HCT116 (cell line): ENCODE data around the gene ZSCAN1. TPM values are rescaled to one million over a fixed set of nuclear protein-coding genes. Genes with fewer than 3 reads are reported as not detected.

ENCODE experiments used
- ATAC-seq: fragments of 200-7000 bp; cut with Tn5 transposase; 2 replicates; pipeline ENCODE4 v1.9.1; 2020; ENCODE audit warnings: mild to moderate bottlenecking, moderate library complexity
- BruUV-seq: library from RNA; stranded (reverse); fragments of 400-500 nt; replicated peaks from 2 replicates; lab custom pipeline; 2021; lab: Mats Ljungman, UMichigan
- CTCF ChIA-PET: fragments of 300-600 bp; sonication (Branson Sonifier 250); formaldehyde crosslinking; loops from one replicate; lab custom pipeline; 2021; ENCODE audit warnings: antibody characterized with exemption; lab: Charles Lee
- POLR2A ChIA-PET: fragments of 300-600, 350-600 bp; sonication (Branson Sonifier 250); formaldehyde crosslinking; loops from one replicate; lab custom pipeline; 2021; ENCODE audit warnings: antibody characterized with exemption; lab: Charles Lee
- RAD21 ChIA-PET, 2 experiments: fragments of 300-600 bp; sonication (Branson Sonifier 250); formaldehyde crosslinking; loops; one replicate each; lab custom pipeline; 2023; ENCODE audit warnings: low total read pairs in 2 of 2; ENCODE audit not compliant: uncharacterized antibody in 2 of 2, unreplicated experiment in 2 of 2, low non-redundant PET in 1 of 2; lab: Charles Lee
- DNase-seq: peaks from one replicate; pipeline ENCODE4 v3.0.0-alpha.2; 2010; ENCODE audit warnings: low read depth, low spot score
- H2AFZ ChIP-seq: fragments of 200-600 bp; shearing (Covaris generic), sonication (generic); 2 replicates; pipeline ENCODE4 v1.6.1; 2017; ENCODE audit warnings: low read depth, mixed run types, mixed read lengths, antibody characterized with exemption, low read length; ENCODE audit not compliant: poor library complexity, severe bottlenecking
- H3K27ac ChIP-seq: 2 replicates; pipeline ENCODE4 v1.5.1; 2012; ENCODE audit warnings: low read depth, low read length
- H3K27me3 ChIP-seq: fragments of 200-600 bp; sonication (generic); 2 replicates; pipeline ENCODE4 v1.6.1; 2016; ENCODE audit warnings: mixed run types, low read length, mixed read lengths; ENCODE audit not compliant: insufficient read depth
- H3K36me3 ChIP-seq, 2 experiments: fragments of 200-500 bp in 1 of 2; fragments of 200-600 bp in 1 of 2; sonication (Bioruptor generic) in 1 of 2; sonication (generic) in 1 of 2; 2 replicates each; pipeline versions ENCODE4 v1.5.1 to v1.6.1; 2014 to 2016; ENCODE audit warnings: low read length in 2 of 2, inconsistent platforms in 1 of 2, mixed read lengths in 1 of 2, mixed run types in 1 of 2; ENCODE audit not compliant: insufficient read depth in 2 of 2, control insufficient read depth in 1 of 2
- H3K4me1 ChIP-seq, 2 experiments: fragments of 200-600 bp in 1 of 2; sonication (generic) in 1 of 2; 2 replicates each; pipeline versions ENCODE4 v1.5.1 to v1.6.1; 2012 to 2017; ENCODE audit warnings: low read length in 2 of 2, inconsistent platforms in 1 of 2, mild to moderate bottlenecking in 1 of 2, mixed read lengths in 1 of 2, mixed run types in 1 of 2, moderate library complexity in 1 of 2; ENCODE audit not compliant: insufficient read depth in 2 of 2, control insufficient read depth in 1 of 2
- H3K4me2 ChIP-seq: fragments of 200-600 bp; sonication (generic); 2 replicates; pipeline ENCODE4 v1.6.1; 2017; ENCODE audit warnings: mixed run types, low read length, mixed read lengths
- H3K4me3 ChIP-seq, 2 experiments: fragments of 200-600 bp in 1 of 2; sonication (generic) in 1 of 2; replicated peaks in 1 of 2; 2 replicates each; pipeline ENCODE4 v1.5.1; 2011 to 2016; ENCODE audit warnings: low read length in 2 of 2, control low read depth in 1 of 2, low read depth in 1 of 2, mild to moderate bottlenecking in 1 of 2, mixed read lengths in 1 of 2, mixed run types in 1 of 2
- H3K79me2 ChIP-seq: fragments of 200-600 bp; sonication (generic); 2 replicates; pipeline ENCODE4 v1.6.1; 2017; ENCODE audit warnings: mild to moderate bottlenecking, mixed run types, low read length, moderate library complexity, mixed read lengths; ENCODE audit not compliant: insufficient read depth
- H3K9ac ChIP-seq: fragments of 200-600 bp; sonication (generic); 2 replicates; pipeline ENCODE4 v1.6.1; 2016; ENCODE audit warnings: low read length, mixed read lengths
- H3K9me2 ChIP-seq: fragments of 200-600 bp; sonication (generic), shearing (Covaris generic); 2 replicates; pipeline ENCODE4 v1.6.1; 2017; ENCODE audit warnings: mixed run types, mild to moderate bottlenecking, moderate library complexity; ENCODE audit not compliant: insufficient read depth
- H3K9me3 ChIP-seq, 2 experiments: fragments of 200-500 bp in 1 of 2; fragments of 200-600 bp in 1 of 2; sonication (Bioruptor generic) in 1 of 2; sonication (generic) in 1 of 2; 2 replicates each; pipeline ENCODE4 v1.6.1; 2014 to 2017; ENCODE audit warnings: low read length in 2 of 2, mixed read lengths in 2 of 2, inconsistent platforms in 1 of 2, low read depth in 1 of 2, mild to moderate bottlenecking in 1 of 2, mixed run types in 1 of 2, moderate library complexity in 1 of 2; ENCODE audit not compliant: control insufficient read depth in 1 of 2, insufficient read depth in 1 of 2
- H4K20me1 ChIP-seq: fragments of 200-600 bp; sonication (generic), shearing (Covaris generic); 2 replicates; pipeline ENCODE4 v1.6.1; 2017; ENCODE audit warnings: mixed run types, mild to moderate bottlenecking, moderate library complexity; ENCODE audit not compliant: insufficient read depth
- ATF3 ChIP-seq: IDR thresholded peaks from 2 replicates; pipeline ENCODE4 v1.6.1; 2012
- CBX3 ChIP-seq: IDR thresholded peaks from 2 replicates; pipeline ENCODE4 v1.6.1; 2012; ENCODE audit warnings: low read depth
- CEBPB ChIP-seq: IDR thresholded peaks from 2 replicates; pipeline ENCODE4 v1.6.1; 2012; ENCODE audit warnings: low read depth
- CTCF ChIP-seq, 3 experiments: fragments of 200-600 bp in 1 of 3; sonication (generic) in 1 of 3; IDR thresholded peaks in 2 of 3; conservative IDR thresholded peaks in 1 of 3; 2 replicates each; pipeline ENCODE4 v1.5.1; 2012 to 2017; ENCODE audit warnings: low read depth in 2 of 3, low read length in 2 of 3, antibody characterized with exemption in 1 of 3, borderline replicate concordance in 1 of 3, control low read depth in 1 of 3, mild to moderate bottlenecking in 1 of 3, mixed read lengths in 1 of 3, mixed run types in 1 of 3, moderate library complexity in 1 of 3; ENCODE audit not compliant: insufficient read depth in 1 of 3
- EGR1 ChIP-seq: IDR thresholded peaks from 2 replicates; pipeline ENCODE4 v1.6.1; 2012; ENCODE audit warnings: low read depth
- EZH2 ChIP-seq: fragments of 200-600 bp; sonication (generic); IDR thresholded peaks from 2 replicates; pipeline ENCODE4 v1.6.1; 2017; ENCODE audit warnings: antibody characterized with exemption, mixed run types
- JUND ChIP-seq: IDR thresholded peaks from 2 replicates; pipeline ENCODE4 v1.6.1; 2012
- MAX ChIP-seq: IDR thresholded peaks from 2 replicates; pipeline ENCODE4 v1.6.1; 2012
- POLR2A ChIP-seq: IDR thresholded peaks from 2 replicates; pipeline ENCODE4 v1.7.0; 2011; ENCODE audit warnings: borderline replicate concordance; ENCODE audit not compliant: insufficient read depth, insufficient read length; ENCODE audit errors: extremely low read depth
- POLR2AphosphoS5 ChIP-seq: IDR thresholded peaks from 2 replicates; pipeline ENCODE4 v1.6.1; 2011; ENCODE audit warnings: mild to moderate bottlenecking, low read depth, low read length, moderate library complexity
- REST ChIP-seq: IDR thresholded peaks from 2 replicates; pipeline ENCODE4 v1.6.1; 2012; ENCODE audit warnings: low read depth
- SIN3A ChIP-seq: IDR thresholded peaks from 2 replicates; pipeline ENCODE4 v1.6.1; 2012; ENCODE audit warnings: low read depth
- ZFX ChIP-seq: fragments of 450-650 bp; IDR thresholded peaks from 2 replicates; pipeline ENCODE4 v1.6.1; 2017
- ZNF274 ChIP-seq: fragments of 200-500 bp; sonication (Bioruptor generic); IDR thresholded peaks from 2 replicates; pipeline ENCODE4 v1.6.1; 2014; ENCODE audit warnings: mild to moderate bottlenecking, low read depth, low read length, inconsistent platforms
- intact Hi-C: fragments of 100-400 bp; cut with micrococcal nuclease; formaldehyde crosslinking; loops from 2 replicates; pipeline ENCODE4 v1.10.0; 2022
- total RNA-seq: library from RNA; stranded (reverse); gene quantifications from one replicate; pipeline ENCODE4 v1.2.1, GENCODE V29; 2021; ENCODE audit not compliant: unreplicated experiment

The ZSCAN1 gene
- total RNA-seq, 1 experiment from 2014 or later, result not detected

GRCh38 chr19:58058467-58058866 lies 24.6 kb downstream of the ZSCAN1 start:
- Histone ChIP-seq H3K4me1 (no peaks in the 10 kb centered on the region), H3K27ac (no peak overlapping the region), H3K36me3 (no peaks in the 10 kb centered on the region), H3K79me2 (no peaks in the 10 kb centered on the region), H3K27me3 (no peaks in the 10 kb centered on the region), H4K20me1 (no peaks in the 10 kb centered on the region), H2AFZ (no peak overlapping the region), H3K9ac (no peak overlapping the region), H3K4me2 (no peak overlapping the region), H3K4me3 (no peak overlapping the region), H3K9me3 (peaks cover 3 to 15% of the 10 kb centered on the region in 2 experiments; a peak in 2 of 4 replicates), H3K9me2 (no peaks in the 10 kb centered on the region)
- TF ChIP-seq ZNF274 (no peak), POLR2AphosphoS5 (no peak)
- intact Hi-C loops, result no loop called here
- ChIA-PET CTCF (no interaction called here), POLR2A (no interaction called here), RAD21 (no interaction called here)
- BruUV-seq, result no TSS peak
- DNase-seq, result no peak
- no peak for ATAC-seq

- ChIA-PET POLR2A (no interaction called here), CTCF (no interaction called here)
- H2AFZ ChIP-seq, result no peak within 1 kb of the TSS
These were observed 25.3 kb downstream of the ZSCAN1 start, which contains the start of gene ZNF135 for GRCh38 chr19:58059003-58059670. Gene ZNF135, plus strand, starts transcription at chr19:58059282. Its CDS starts 721 bp downstream, at chr19:58060003.

More at GRCh38 chr19:58059003-58059670, 25.3 kb downstream of the ZSCAN1 start, which contains the start of gene ZNF135:
- no peak within 1 kb of the TSS for H3K9ac ChIP-seq
- no peak within 1 kb of the TSS for H3K4me3 ChIP-seq
- no peaks in the 10 kb centered on the region for H3K4me1 ChIP-seq
- BruUV-seq, result no TSS peak
- no peaks in the 10 kb centered on the region for H3K9me2 ChIP-seq
- no peaks in the 10 kb centered on the region for H3K27me3 ChIP-seq
- ATAC-seq (no peak), DNase-seq (no peak)
- H3K27ac ChIP-seq, result no peak within 1 kb of the TSS
- intact Hi-C loops, result no loop called here
- H3K36me3 ChIP-seq, result no peaks in the 10 kb centered on the region
- RAD21 ChIA-PET, result no interaction called here
- H4K20me1 ChIP-seq, result no peaks in the 10 kb centered on the region
- no peak for TF ChIP-seq ZFX
- no peak for TF ChIP-seq POLR2AphosphoS5
- TF ChIP-seq POLR2A, result no peak
- TF ChIP-seq EGR1, result no peak
- TF ChIP-seq REST, result no peak
- TF ChIP-seq SIN3A, result no peak
- no peak for TF ChIP-seq CBX3
- no peak for TF ChIP-seq JUND
- TF ChIP-seq ZNF274, result no peak
- TF ChIP-seq ATF3, result no peak
- TF ChIP-seq EZH2, result no peak
- TF ChIP-seq MAX, result no peak
- TF ChIP-seq CEBPB, result no peak
- no peak for TF ChIP-seq CTCF (IDR thresholded peaks at IDR 0.05 in 2 of 3, conservative IDR thresholded peaks at IDR 0.05 in 1 of 3; ENCODE audit: borderline replicate concordance in 1 of 3, insufficient read depth in 1 of 3, low read depth in 2 of 3, low read length in 2 of 3)
- H3K79me2 ChIP-seq, result no peaks in the 10 kb centered on the region
- no peak within 1 kb of the TSS for H3K4me2 ChIP-seq
- H3K9me3 ChIP-seq, result peaks cover 3 to 15% of the 10 kb centered on the region in 2 experiments; a peak in 2 of 4 replicates
